AG04449 (cell line): ENCODE results near the gene WDFY2.

Experiments
- CTCF ChIA-PET: fragments of 350-600 bp; formaldehyde crosslinking; extraction: SDS; loops from one replicate; lab custom pipeline; 2021; ENCODE audit warnings: antibody characterized with exemption; lab: Yijun Ruan, JAX
- POLR2A ChIA-PET: fragments of 400-600, 350-600 bp; formaldehyde crosslinking; extraction: SDS; loops from one replicate; lab custom pipeline; 2020; ENCODE audit warnings: antibody characterized with exemption, inconsistent platforms; lab: Yijun Ruan, JAX
- DNase-seq: peaks from one replicate; pipeline ENCODE4 v3.0.0-alpha.2; 2010; ENCODE audit warnings: low read depth, low spot score
- H3K4me3 ChIP-seq: 2 replicates; pipeline ENCODE4 v1.5.1; 2011; ENCODE audit warnings: low read depth, mild to moderate bottlenecking, control low read depth, low read length
- CTCF ChIP-seq: IDR thresholded peaks from one replicate; pipeline ENCODE4 v1.5.1; 2011; ENCODE audit warnings: mild to moderate bottlenecking, moderate library complexity, low read length, control low read depth, inconsistent platforms; ENCODE audit not compliant: insufficient read depth; ENCODE audit errors: missing control alignments

Gene WDFY2

GRCh38 chr13:51697181-51697580 is 112.9 kb downstream of the WDFY2 start:
- no peak for DNase-seq
- H3K4me3 ChIP-seq = no peak overlapping the region
- TF ChIP-seq CTCF = no peak
- ChIA-PET POLR2A (interaction anchor here (2.0 kb wide), 1 partner anchor 244 kb away, joined by 8 read pairs; the partner anchor contains the start of gene INTS6), CTCF (interaction anchor here (1.3 kb wide), 1 partner anchor 16 kb away, joined by 3 read pairs; no protein-coding TSS in a partner anchor)

DNA sequence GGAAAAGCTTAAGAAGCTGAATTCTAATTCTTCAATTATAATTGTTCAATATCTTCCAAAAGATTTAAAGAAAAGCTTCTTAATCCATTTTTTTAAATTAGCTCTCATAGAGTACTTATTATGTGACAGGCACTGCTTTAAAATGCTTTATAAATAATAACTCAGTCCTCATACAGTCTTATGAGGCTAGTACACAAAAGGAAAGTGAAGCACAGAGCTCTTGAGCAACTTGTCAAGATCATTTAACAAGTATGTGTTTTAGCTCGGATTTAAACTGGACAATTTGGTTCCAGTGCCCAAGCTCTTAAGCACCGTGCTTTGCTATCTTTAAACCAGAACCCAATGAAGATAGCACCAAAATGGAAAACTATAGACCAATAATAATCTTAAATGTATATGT is 113.6 kb downstream of the WDFY2 start:
- ChIA-PET CTCF (interaction anchor here (1.3 kb wide), 1 partner anchor 16 kb away, joined by 3 read pairs; no protein-coding TSS in a partner anchor), POLR2A (interaction anchor here (0.7 to 2.0 kb wide), 2 partner anchors 79 to 245 kb away, joined by 3 to 8 read pairs; partner anchors contain the start of gene INTS6)
- DNase-seq = no peak
- TF ChIP-seq CTCF = no peak
- H3K4me3 ChIP-seq = no peak overlapping the region

- DNase-seq = no peak
- TF ChIP-seq CTCF = no peak
- H3K4me3 ChIP-seq = no peak overlapping the region
- POLR2A ChIA-PET = interaction anchor here (2.0 kb wide), 1 partner anchor 246 kb away, joined by 8 read pairs; the partner anchor contains the start of gene INTS6
- CTCF ChIA-PET = no interaction called here
Measured at GRCh38 chr13:51698352-51698751, 114.1 kb downstream of the WDFY2 start.

- POLR2A ChIA-PET = no interaction called here
- CTCF ChIA-PET = no interaction called here
- no peak overlapping the region for H3K4me3 ChIP-seq
- no peak for DNase-seq
- no peak for TF ChIP-seq CTCF
Measured at GRCh38 chr13:51704399-51705313, 120.4 kb downstream of the WDFY2 start.

GRCh38 chr13:51707461-51707860 is 123.2 kb downstream of the WDFY2 start:
- H3K4me3 ChIP-seq = no peak overlapping the region
- ChIA-PET POLR2A (no interaction called here), CTCF (no interaction called here)
- TF ChIP-seq CTCF = no peak
- no peak for DNase-seq

- no peak overlapping the region for H3K4me3 ChIP-seq
- CTCF ChIA-PET = no interaction called here
- DNase-seq = no peak
- no peak for TF ChIP-seq CTCF
- POLR2A ChIA-PET = no interaction called here
Measured at GRCh38 chr13:51713807-51714206, 129.5 kb downstream of the WDFY2 start.
